Measurements from ENCODE around the gene CDC42BPB.
"Not testable (repeated sequence)": the region's sequence is repeated elsewhere in the genome, so short reads cannot be mapped to it uniquely, and the experiment has no call there.

CDC42BPB gene

DNA sequence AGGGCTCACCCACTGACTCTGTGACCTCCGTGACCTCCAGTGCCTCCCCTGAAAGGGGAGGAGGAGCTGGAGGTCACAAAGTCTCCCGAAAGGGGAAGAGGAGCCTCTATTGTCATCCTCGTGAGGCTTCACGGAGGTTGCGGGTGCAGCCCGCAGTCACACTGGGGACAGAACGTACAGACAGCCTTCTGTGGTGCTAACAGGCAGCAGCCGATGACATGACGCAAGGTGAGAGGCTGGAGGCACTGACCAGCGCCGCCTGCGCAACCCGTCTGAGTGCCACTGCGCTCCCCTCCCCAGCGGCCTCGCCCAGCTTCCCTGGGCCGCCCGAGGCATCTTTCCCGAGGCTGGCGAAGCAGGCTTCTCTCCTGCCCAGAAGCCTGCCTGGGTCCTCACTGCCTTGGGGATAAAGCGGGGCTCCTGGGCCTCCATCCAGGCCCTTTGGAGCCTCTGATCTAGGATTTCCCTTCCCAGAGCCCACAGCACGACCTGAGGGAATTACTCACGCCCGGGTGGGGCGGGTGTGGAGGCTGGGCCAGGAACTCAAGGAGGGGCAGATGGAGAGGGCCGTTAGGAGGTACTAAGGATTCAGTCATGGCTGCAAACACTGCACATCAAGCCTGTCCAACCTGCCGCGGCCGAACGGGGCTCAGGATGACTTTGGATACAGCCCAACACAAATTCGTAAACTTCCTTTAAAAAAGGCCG, 14.3 kb upstream of the CDC42BPB start:
- no peak for DNase-seq

DNA sequence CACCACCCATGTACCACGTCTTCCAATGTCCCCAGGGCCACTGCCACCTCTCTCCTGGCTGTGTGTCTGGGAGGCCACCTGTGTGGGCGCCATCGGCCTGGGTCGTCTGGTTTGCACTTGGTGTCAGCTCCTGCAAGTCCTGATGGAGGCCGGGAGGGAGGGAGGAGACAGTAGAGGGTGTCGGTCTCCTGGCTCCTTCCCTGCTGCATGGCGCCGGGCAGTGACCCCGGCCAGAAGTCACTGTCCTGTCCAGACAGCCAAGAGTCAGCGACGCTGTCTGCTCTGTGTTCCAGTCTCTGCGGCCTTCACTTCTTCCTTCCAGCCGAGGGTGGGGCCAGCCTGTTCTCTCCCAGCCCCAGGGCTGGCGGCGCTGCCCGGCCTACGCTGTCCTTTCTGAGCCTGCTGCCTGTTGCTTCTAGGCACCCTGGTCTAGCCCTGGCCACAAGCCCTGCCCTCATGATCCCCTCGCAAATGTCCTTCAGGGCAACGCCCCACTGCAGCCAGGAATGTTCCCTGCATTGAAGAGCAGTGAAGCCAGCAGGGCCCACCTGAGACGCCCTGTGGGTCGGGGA, 13.7 kb upstream of the CDC42BPB start:
- no peak for DNase-seq

DNA sequence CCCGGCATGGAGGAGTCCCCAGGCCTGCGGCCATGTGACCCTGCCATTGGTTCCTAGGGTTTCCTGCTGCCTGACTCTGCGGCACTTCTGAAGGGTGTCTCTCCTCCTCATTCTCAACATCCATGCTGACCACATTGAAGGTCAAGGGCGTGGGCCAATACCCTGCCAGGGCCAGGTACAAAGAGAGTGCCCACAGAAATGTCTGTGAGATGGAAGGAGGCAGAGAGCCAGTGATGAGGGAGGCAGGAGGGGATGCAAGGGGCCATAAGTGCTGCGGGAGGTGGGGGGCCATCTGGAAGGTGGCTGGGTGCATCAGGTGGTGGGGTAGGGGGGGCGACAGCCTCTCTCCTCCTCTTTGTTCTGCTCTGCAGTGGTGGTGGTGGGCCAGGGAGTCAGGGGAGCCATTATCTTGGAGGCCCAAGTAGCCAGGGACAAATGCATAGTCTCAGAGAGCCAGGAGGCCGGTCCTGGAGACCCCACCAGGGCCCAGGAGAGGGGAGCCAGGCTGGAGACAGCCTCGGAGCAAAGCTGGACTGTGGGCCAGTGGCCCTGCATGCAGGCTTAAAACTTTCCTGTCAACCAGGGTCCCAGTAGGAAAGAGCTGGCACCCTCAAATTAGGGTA, 13.0 kb upstream of the CDC42BPB start:
- DNase-seq = no peak

DNA sequence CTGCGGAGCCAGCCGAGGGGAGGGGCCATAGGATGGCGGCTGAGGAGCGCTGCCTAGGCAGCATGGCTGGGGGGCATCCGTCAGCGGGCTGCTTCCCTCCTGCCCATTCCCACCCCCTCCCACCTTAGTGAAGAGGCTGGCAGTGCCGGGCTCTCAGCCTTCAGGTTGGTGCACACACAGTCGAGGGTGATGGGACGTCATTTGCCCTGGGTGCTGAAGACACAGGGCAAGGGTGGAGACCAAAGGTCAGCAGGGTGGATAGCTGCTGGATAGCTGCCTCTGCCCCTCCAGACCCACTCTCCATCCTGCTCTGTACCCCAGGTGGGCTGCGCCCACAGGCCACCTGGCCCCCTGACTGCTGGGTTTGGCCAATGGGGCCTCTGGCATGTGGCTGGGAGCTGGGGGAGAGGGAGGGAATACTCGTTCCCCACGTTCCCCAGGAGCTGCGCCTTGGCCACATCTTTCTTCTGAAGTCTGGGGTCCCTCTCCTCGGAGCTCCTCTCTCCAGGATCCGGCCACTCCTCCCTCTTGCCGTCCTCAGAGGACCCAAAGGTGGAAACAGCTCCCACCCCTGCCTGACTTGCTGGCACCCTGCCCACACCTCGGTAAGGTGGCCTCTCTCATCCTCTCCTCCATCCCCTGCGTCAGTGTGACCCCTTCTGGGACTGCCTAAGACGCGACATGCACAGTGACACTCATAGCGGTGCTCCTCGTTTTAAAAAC, 11.2 kb upstream of the CDC42BPB start:
- DNase-seq = no peak

DNA sequence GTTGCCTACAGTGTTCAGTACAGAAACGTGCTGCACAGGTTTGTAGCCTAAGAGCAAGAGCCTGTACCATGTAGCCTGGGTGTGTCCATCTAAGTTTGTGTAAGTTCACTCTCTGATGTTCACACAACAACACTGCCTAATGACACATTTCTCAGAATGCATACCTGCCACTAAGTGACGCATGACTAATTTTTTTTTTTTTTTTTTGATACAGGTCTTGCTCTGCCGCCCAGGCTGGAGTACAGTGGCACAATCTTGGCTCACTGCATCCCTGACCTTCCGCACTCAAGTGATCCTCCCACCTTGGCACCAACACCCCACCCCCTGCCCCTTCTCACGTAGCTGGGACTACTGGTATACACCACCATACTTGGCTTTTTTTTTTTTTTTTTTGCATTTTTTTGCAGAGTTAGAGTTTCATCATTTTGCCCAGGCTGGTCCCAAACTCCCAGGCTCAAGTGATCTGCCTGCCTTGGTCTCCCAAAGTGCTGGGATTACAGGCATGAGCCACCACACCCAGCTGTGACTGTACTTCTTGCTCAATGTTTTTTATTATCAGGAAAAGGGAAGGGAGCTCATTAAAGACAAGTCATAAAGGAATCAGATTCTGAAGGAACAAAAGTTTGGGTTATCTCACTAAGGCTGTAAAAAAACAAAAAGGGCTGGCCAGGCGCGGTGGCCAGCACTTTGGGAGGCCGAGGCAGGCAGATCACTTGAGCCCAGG, 10.0 kb upstream of the CDC42BPB start:
- DNase-seq = no peak

DNA sequence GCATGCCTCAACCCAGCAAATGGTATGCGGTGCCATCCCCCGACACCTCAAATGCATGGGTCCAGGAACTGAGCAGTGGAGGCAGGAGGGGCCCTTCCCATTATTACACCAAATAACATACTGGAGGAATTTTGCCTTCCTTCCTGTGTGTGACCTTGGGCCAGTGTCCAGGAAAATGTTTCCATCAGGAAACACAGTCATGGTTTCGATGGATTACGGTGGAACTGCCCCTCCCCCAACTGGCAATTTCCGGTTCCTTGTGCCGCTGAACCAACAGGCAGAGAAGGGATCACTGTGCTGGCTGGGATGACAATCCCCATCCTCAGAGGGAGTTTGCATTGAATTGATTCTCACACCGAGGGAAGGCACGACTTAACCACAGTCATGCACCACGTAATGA, 9.1 kb upstream of the CDC42BPB start:
- DNase-seq = no peak

DNA sequence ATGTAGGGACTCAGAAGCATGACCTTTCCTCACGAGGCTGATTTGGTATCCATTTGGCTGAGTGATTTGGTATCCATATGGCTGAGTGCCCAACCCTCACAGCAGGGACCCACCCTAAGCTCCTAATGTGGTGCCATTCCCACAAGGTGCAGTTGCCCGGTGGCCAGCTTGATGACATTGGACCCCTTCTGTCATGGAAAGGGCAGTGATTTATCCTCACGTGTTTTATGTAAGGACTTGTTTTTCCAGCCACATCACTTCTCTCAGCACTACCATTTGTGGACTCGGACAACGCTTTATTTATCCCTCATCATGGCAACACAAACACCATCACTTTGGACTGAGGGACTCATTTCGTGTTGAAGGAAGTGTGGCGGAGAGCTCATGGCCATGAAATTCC, 8.5 kb upstream of the CDC42BPB start:
- no peak for DNase-seq

DNA sequence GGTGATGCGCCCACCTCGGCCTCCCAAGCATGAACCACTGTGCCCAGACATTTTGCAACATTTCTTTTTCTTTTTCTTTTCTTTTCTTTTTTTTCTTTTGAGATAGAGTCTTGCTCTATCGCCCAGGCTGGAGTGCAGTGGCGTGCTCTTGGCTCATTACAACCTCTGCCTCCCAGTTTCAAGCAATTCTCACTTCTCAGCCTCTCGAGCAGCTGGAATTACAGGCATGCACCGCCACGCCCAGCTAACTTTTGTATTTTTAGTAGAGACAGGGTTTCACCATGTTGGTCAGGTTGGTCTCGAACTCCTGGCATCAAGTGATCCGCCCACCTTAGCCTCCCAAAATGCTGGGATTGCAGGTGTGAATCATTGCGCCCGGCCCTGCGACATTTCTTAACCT, 7.6 kb upstream of the CDC42BPB start:
- DNase-seq = no peak

DNA sequence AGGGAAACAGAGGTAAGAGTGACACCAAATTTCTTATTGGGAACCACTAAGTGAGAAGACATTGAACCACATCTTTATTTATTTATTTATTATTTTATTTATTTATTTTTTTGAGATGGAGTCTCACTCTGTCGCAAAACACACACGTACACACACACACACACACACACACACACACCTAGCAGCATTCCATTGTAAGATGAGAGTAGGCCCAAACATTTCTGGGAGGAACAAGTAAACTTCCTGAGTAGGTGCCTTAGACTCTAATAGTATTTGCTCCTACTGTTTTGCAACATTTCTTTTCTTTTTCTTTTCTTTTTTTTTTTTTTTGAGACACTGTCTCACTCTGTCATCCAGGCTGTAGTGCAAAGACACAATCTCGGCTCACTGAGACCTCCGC, 7.1 kb upstream of the CDC42BPB start:
- no peak for DNase-seq

DNA sequence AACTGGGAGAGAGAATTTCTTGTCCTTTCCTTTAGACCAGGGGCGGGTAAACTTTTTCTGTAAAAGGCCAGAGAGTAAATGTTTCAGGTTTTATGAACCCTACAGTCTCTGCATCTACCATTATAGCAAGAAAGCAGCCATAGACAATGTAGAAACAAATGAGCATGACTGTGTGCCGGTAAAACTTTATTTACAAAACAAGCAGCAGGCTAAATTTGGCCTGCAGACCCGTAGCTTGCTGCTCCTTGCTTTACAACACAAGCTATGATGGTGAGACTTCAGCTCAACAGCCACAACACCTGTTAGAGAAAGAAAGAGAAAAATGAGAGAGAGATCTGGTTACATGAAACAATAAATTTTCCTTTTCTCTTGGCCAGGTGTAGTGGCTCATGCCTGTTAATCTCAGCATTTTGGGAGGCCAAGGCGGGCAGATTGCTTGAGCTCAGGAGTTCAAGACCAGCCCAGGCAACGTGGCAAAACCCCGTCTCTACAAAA, 4.2 kb upstream of the CDC42BPB start:
- no peak for DNase-seq

DNA sequence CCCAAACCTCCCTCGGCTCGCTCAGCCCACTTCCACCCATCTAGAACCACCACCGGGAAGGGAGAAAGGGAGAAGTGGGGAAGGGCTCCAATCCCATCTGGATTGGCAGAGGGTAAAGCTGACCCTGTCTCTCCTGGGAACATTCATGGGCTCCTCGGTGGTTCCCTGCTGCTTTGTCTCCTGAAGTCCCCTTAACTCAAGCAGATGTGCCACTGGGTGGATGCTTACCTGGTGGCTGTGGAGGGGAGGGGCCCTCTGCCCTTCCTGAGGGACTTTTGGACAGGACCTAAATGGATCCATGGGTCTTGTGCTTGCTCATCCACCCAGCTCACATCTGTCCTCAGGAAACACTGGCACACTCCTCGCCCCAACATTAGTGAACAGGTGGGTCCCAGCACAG, 2.2 kb upstream of the CDC42BPB start:
- no peak for DNase-seq

DNA sequence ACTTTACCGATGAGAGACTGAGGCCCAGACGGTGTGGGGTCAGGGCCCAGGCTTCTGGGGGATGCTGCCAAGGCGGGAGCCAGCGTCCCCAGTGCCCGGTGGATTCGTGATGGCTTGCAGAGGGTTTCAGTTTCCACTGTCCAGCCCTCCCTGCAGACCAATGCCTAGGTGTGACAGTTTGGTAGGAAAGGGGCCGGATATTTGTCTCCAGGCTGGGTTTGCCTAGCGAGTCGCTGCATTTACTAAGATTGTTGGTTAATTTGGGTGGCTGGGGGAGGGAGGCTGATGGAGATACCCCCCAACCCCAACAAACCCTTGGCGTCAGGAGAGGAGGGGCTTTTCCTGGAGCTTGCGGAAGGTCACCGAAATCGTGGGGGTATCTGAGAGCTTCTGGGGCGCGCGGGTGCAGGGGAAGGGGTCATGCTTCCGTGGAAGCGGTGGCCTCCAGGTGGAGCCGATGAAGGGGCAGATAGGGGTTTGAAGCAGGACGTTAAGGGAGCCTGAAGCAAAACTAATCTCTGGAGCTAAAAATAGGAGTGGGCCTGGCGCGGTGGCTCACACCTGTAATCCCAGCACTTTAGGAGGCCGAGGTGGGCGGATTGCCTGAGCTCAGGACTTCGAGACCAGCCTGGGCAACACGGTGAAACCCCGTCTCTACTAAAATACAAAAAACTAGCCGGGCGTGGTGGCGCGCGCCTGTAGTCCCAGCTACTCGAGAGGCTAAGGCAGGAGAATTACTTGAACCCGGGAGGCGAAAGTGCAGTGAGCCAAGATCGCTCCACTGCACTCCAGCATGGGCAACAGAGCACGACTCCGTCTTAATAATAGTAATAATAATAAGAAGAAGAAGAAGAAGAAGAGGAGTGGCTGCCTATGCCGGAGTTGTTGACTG, 1.1 kb upstream of the CDC42BPB start:
- no peak for DNase-seq

DNA sequence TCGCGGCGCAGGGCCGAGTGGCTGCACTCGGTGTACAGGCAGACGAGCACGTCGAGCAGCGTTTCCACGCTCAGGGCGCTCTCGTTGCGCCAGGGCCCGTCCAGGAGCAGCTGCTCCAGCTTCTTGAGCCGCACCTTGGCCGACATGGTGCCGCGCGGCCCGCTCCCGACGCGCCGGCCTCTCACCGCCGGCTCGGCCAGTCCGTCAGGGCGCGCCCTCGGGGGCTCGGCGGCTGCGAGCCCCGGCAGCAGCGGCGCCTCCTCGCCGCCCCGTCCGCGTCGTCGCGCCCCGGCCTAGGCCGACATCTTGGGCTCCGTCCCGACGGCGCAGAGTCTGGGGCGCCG, 349 bp downstream of the CDC42BPB start:
- DNase-seq = no peak

DNA sequence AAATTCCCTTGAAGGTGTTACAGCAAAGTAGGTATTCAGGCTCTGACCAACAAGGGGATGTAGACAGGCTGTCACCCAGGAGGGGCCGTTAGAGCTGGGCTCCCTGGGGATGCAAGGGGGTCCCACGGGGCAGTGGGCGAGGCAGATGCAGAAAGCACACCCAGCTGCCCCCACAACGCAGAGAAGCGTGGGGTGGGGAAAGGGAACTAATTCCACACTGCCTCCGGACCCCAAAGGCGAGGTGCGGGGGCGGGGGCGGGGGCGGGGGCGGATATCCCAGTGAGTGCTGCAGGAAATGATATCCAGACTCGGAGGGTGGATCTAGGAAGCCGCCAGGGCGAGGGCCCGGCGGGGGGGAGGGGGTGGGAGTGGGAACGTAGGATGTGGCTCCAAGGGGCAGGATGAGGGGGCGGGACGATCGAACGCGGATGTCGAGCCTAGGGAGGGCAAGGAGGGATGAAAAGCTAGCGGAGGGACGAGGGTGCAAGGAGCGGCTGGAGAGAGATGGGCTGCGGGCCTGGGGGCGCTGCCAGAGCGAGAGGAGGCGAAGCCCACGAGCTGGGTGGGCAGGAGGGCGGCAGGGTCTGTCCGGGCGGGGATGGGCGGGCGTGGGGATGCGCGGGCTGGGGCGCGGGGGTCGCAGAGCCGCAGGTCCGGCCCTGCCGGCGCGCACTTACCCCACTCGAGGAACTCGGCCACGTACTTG, 874 bp downstream of the CDC42BPB start:
- DNase-seq = no peak

DNA sequence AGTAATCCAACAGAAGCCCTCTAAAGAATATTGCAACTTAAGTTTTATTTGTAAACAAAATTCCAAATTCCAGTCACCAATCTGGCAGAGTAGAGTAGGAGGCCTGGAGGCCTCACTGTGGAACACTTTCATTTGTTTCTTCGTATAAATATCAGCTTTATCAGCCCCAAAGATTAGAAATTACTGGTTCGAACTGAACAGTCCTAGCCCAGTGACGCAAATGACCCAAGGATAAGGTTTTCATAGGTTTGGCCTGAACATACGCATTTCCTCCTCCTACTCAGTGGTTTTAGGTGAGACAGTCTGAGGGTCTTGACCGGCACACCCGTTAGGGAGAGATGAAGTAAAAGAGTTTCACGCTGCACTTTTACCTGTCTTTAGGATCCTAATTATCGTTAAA, 1.7 kb downstream of the CDC42BPB start:
- no peak for DNase-seq

DNA sequence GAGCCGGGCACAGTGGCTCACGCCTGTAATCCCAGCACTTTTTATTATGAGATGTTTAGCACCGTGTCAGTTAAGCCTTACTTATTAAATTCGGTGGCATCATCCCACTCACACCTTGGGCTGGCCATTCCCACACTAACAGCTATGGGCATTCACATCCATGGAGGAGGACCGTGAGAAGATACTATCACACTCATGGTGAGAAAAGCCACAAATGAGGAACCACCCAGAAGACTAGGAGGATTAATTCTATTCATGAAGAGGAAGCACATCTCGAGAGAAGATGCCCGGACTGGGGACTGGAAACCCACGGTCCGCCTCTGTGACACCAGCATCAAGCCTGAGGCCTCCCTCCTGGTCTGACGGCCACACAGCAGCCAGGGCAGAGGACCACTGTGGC, 4.9 kb downstream of the CDC42BPB start:
- no peak for DNase-seq

DNA sequence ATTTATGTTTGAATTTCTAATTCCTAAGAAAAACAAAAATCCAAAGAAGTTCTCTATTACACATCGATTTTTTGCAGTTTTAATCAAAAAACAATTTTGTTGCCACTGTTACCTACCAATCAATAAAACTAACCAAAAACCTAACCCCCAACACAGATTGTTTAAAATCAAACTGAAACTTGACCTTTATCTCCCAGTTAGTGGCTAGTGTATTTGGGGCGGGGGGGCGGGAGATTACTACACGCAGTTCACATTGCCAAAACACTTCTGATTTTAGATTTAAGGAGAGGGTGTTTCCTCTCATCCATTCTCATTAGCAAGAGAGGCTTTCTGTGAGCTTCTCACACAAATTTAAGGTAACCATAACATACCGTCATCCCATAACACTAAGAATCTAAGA, 6.4 kb downstream of the CDC42BPB start:
- no peak for DNase-seq

DNA sequence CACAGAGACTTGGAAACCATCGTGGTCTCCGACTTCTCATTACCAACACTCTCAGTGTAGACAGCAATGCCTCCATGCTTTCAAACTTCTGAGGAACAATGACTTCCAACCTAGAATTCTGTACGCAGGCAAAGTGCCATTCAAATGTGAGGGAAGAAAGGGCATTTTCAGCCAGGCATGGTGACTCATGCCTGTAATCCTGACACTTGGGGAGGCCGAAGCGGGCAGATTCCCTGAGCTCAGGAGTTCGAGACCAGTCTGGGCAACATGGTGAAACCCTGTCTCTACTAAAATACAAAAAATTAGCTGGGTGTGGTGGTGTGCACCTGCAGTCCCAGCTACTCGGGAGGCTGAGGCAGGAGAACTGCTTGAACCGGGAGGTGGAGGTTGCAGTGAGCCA, 9.9 kb downstream of the CDC42BPB start:
- DNase-seq = not testable (repeated sequence)

DNA sequence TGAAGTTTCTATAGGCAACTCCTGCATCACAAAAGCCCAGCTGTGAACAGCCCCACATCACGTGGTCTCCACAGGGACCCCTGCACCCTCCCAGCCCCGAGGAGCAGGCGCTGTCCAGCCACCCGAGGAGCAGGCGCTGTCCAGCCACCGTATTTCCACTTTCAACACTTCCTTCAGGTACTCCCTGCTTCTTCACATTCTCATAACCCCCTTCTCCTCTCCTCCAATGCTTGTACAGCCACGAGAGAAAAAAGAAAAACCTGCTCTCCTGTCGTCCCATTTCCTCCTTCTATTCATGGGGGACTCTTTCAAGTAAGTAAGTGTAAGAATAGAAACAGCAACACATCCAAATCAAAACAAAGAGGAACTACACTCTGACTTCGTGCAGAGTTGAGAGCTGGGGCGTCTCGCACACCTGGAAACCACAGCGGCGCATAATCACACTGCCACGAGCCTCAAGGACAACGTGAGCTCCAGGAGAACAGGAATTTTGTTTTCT, 11.9 kb downstream of the CDC42BPB start:
- DNase-seq = no peak

DNA sequence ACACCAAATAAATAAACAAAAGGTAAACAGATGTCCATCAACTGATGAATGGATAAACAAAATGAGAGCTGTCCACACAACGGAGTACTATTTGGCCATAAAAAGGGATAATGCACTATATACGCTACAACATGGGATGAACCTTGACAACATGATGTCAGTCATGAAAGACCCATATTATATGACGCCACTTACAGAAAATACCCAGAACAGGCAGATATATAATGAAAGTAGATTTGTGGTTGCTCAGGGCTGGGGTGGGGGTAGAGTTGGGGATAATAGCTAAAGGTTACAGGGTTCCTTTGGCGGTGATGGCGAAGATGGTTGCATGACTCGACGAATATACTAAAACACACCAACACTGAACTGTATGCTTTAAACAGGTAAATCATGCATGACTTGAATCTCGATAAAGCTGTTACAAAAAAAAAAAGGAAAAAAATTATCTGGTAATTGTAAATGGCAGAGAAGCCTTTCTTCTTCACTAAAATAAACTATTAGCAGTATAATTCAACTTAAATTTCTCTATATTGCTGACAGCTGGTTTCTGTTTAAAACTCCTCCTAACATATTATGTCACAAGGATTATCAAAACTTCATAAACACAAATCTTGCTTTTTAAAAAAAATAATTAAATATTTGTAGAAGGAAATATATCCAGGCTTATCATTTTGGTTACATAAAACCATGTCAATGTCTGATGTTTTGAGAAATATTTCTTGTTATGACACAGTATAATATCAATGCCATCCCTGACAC, 13.9 kb downstream of the CDC42BPB start:
- no peak for DNase-seq

DNA sequence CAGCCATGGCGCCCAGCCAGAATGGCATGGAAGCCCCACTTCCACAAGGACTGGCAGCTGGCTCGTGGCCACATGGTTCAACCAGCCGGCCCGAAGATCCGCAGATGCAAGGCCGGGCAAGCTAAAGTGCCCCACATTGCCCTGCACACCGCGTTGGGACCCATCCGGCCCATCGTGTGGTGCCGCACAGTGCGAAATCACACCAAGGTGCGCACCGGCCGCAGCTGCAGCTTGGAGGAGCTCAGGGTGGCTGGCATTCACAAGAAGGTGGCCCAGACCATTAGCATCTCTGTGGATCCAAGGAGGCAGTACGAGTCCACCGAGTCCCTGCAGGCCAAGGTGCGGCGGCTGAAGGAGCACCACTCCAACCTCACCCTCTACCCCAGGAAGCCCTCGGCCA, 15.9 kb downstream of the CDC42BPB start:
- no peak for DNase-seq
